Trophoblast cell (in vitro differentiated cells and primary cell): ENCODE results near the gene DYRK1A.
"Not testable (repeated sequence)": the region's sequence is repeated elsewhere in the genome, so short reads cannot be mapped to it uniquely, and the experiment has no call there.

ENCODE experiments used
- DNase-seq, 2 donors: peaks; one replicate each; pipeline ENCODE4 v3.0.0-alpha.2; 2016
- H2AFZ ChIP-seq: 2 replicates; pipeline ENCODE4 v1.6.1; 2013; ENCODE audit warnings: low read length, moderate library complexity, mild to moderate bottlenecking; ENCODE audit not compliant: insufficient read depth, poor library complexity
- H2AK5ac ChIP-seq: 2 replicates; pipeline ENCODE4 v1.6.1; 2013; ENCODE audit warnings: mild to moderate bottlenecking, low read length
- H2BK120ac ChIP-seq: 2 replicates; pipeline ENCODE4 v1.6.1; 2013; ENCODE audit warnings: low read length, mild to moderate bottlenecking, moderate library complexity; ENCODE audit not compliant: insufficient read depth, poor library complexity
- H2BK12ac ChIP-seq: 2 replicates; pipeline ENCODE4 v1.6.1; 2013; ENCODE audit warnings: mild to moderate bottlenecking, low read length, moderate library complexity
- H2BK5ac ChIP-seq: 2 replicates; pipeline ENCODE4 v1.6.1; 2013; ENCODE audit warnings: low read length, low read depth, moderate library complexity, mild to moderate bottlenecking; ENCODE audit not compliant: poor library complexity
- H3K14ac ChIP-seq: 2 replicates; pipeline ENCODE4 v1.6.1; 2013; ENCODE audit warnings: mild to moderate bottlenecking, low read length
- H3K18ac ChIP-seq: 2 replicates; pipeline ENCODE4 v1.6.1; 2013; ENCODE audit warnings: mild to moderate bottlenecking, low read length
- H3K23ac ChIP-seq: 2 replicates; pipeline ENCODE4 v1.6.1; 2013; ENCODE audit warnings: low read length
- H3K27ac ChIP-seq: 2 replicates; pipeline ENCODE4 v1.5.1; 2013; ENCODE audit warnings: low read depth, mild to moderate bottlenecking, inconsistent platforms, low read length, moderate library complexity
- H3K27me3 ChIP-seq: 2 replicates; pipeline ENCODE4 v1.6.1; 2013; ENCODE audit warnings: inconsistent platforms, mild to moderate bottlenecking, low read length, moderate library complexity; ENCODE audit not compliant: insufficient read depth
- H3K36me3 ChIP-seq, 2 experiments: 1 replicate in 1 of 2; 2 replicates in 1 of 2; pipeline ENCODE4 v1.6.1; 2013; ENCODE audit warnings: low read length in 2 of 2, mild to moderate bottlenecking in 2 of 2, moderate library complexity in 1 of 2; ENCODE audit not compliant: insufficient read depth in 2 of 2, control insufficient read depth in 1 of 2
- H3K4ac ChIP-seq: 2 replicates; pipeline ENCODE4 v1.6.1; 2013; ENCODE audit warnings: low read depth, mild to moderate bottlenecking, low read length, moderate library complexity
- H3K4me1 ChIP-seq, 2 experiments: 1 replicate in 1 of 2; 2 replicates in 1 of 2; pipeline ENCODE4 v1.6.1; 2013; ENCODE audit warnings: low read length in 2 of 2, mild to moderate bottlenecking in 2 of 2, moderate library complexity in 1 of 2; ENCODE audit not compliant: insufficient read depth in 2 of 2, control insufficient read depth in 1 of 2
- H3K4me2 ChIP-seq: 2 replicates; pipeline ENCODE4 v1.6.1; 2013; ENCODE audit warnings: inconsistent platforms, mild to moderate bottlenecking, low read length, moderate library complexity
- H3K4me3 ChIP-seq: 2 replicates; pipeline ENCODE4 v1.5.1; 2013; ENCODE audit warnings: mild to moderate bottlenecking, low read depth, low read length, inconsistent platforms
- H3K79me1 ChIP-seq: one replicate; pipeline ENCODE4 v1.6.1; 2013; ENCODE audit warnings: low read length
- H3K79me2 ChIP-seq: 2 replicates; pipeline ENCODE4 v1.6.1; 2013; ENCODE audit warnings: low read length, mild to moderate bottlenecking; ENCODE audit not compliant: control insufficient read depth, insufficient read depth, poor library complexity
- H3K9ac ChIP-seq: 2 replicates; pipeline ENCODE4 v1.6.1; 2013; ENCODE audit warnings: mild to moderate bottlenecking, low read length
- H3K9me3 ChIP-seq: 2 replicates; pipeline ENCODE4 v1.6.1; 2013; ENCODE audit warnings: low read depth, mild to moderate bottlenecking, control low read depth, inconsistent platforms, low read length; ENCODE audit not compliant: insufficient read depth
- H4K12ac ChIP-seq: 2 replicates; pipeline ENCODE4 v1.6.1; 2013; ENCODE audit warnings: low read depth, mild to moderate bottlenecking, low read length, moderate library complexity
- H4K8ac ChIP-seq: 2 replicates; pipeline ENCODE4 v1.6.1; 2013; ENCODE audit warnings: low read depth, mild to moderate bottlenecking, low read length, moderate library complexity
- H4K91ac ChIP-seq: one replicate; pipeline ENCODE4 v1.6.1; 2013; ENCODE audit warnings: low read depth, mild to moderate bottlenecking, low read length, moderate library complexity
- WGBS: extraction: QIAGEN DNeasy Blood & Tissue Kit; methylation state at CpG from one replicate; pipeline ENCODE4 v1.1.7; 2013; ENCODE audit warnings: missing lambda C conversion rate; ENCODE audit not compliant: insufficient read length, insufficient coverage; ENCODE audit errors: extremely low coverage; 5-methylcytosine and 5-hydroxymethylcytosine counted together

The DYRK1A gene

GRCh38 chr21:37524944-37525343 lies 158.4 kb downstream of the DYRK1A start:
- H2AK5ac ChIP-seq, H2BK5ac ChIP-seq, H4K8ac ChIP-seq, H4K12ac ChIP-seq, H3K23ac ChIP-seq, H3K36me3 ChIP-seq, H3K9me3 ChIP-seq, H3K14ac ChIP-seq, H2BK12ac ChIP-seq, H3K9ac ChIP-seq, DNase-seq, H3K4me1 ChIP-seq, H3K4me3 ChIP-seq, H4K91ac ChIP-seq, H3K79me2 ChIP-seq, H3K4ac ChIP-seq, H3K18ac ChIP-seq, H3K79me1 ChIP-seq, H2BK120ac ChIP-seq, H3K4me2 ChIP-seq, H2AFZ ChIP-seq, H3K27ac ChIP-seq, H3K27me3 ChIP-seq: not testable (repeated sequence)
- no CpG with 5 or more reads among the region's 5 CpGs for WGBS

- no peak overlapping the region for H3K14ac ChIP-seq
Measured at GRCh38 chr21:37525810-37526209, 159.2 kb downstream of the DYRK1A start.

GRCh38 chr21:37527103-37527502 lies 160.5 kb downstream of the DYRK1A start:
- no peak for DNase-seq
- H2BK5ac ChIP-seq = no peak overlapping the region
- H3K36me3 ChIP-seq = no peaks in the 10 kb centered on the region
- no peaks in the 10 kb centered on the region for H3K79me2 ChIP-seq
- no peaks in the 10 kb centered on the region for H3K79me1 ChIP-seq
- H3K4me1 ChIP-seq = peaks cover 0 to 4% of the 10 kb centered on the region in 2 experiments
- H2AK5ac ChIP-seq = no peak overlapping the region
- H2BK120ac ChIP-seq = no peak overlapping the region
- H4K12ac ChIP-seq = no peak overlapping the region
- H4K91ac ChIP-seq = no peak overlapping the region
- no peak overlapping the region for H3K4me2 ChIP-seq
- H3K27me3 ChIP-seq = no peaks in the 10 kb centered on the region
- no peak overlapping the region for H4K8ac ChIP-seq
- no CpG with 5 or more reads among the region's 6 CpGs for WGBS
- no peak overlapping the region for H3K14ac ChIP-seq
- H3K9me3 ChIP-seq = no peaks in the 10 kb centered on the region
- no peak overlapping the region for H3K27ac ChIP-seq
- no peak overlapping the region for H3K18ac ChIP-seq
- H3K4ac ChIP-seq = no peak overlapping the region
- H2AFZ ChIP-seq = no peak overlapping the region
- H3K4me3 ChIP-seq = no peak overlapping the region
- H2BK12ac ChIP-seq = no peak overlapping the region
- H3K9ac ChIP-seq = no peak overlapping the region
- no peak overlapping the region for H3K23ac ChIP-seq

More at GRCh38 chr21:37525810-37526209, 159.2 kb downstream of the DYRK1A start:
- Histone ChIP-seq H3K79me2 (no peaks in the 10 kb centered on the region), H3K4me1 (no peaks in the 10 kb centered on the region), H3K27ac (no peak overlapping the region), H4K91ac (no peak overlapping the region), H3K9me3 (no peaks in the 10 kb centered on the region), H2AFZ (no peak overlapping the region), H2AK5ac (no peak overlapping the region), H2BK12ac (no peak overlapping the region), H3K4me2 (no peak overlapping the region), H3K23ac (no peak overlapping the region), H3K4ac (no peak overlapping the region), H2BK5ac (no peak overlapping the region), H3K18ac (no peak overlapping the region), H3K36me3 (no peaks in the 10 kb centered on the region), H4K8ac (no peak overlapping the region), H3K4me3 (no peak overlapping the region), H3K9ac (no peak overlapping the region), H4K12ac (no peak overlapping the region), H2BK120ac (no peak overlapping the region), H3K27me3 (no peaks in the 10 kb centered on the region), H3K79me1 (no peaks in the 10 kb centered on the region)
- no CpG with 5 or more reads among the region's 2 CpGs for WGBS
- DNase-seq = no peak

GRCh38 chr21:37527716-37528115 lies 161.1 kb downstream of the DYRK1A start:
- H3K4ac ChIP-seq = no peak overlapping the region
- no peak overlapping the region for H4K12ac ChIP-seq
- H2AFZ ChIP-seq = no peak overlapping the region
- H3K79me2 ChIP-seq = no peaks in the 10 kb centered on the region
- H2AK5ac ChIP-seq = no peak overlapping the region
- no peak overlapping the region for H2BK120ac ChIP-seq
- no peaks in the 10 kb centered on the region for H3K79me1 ChIP-seq
- no peaks in the 10 kb centered on the region for H3K36me3 ChIP-seq
- H4K91ac ChIP-seq = no peak overlapping the region
- H3K23ac ChIP-seq = no peak overlapping the region
- H4K8ac ChIP-seq = no peak overlapping the region
- WGBS = no CpG with 5 or more reads among the region's 4 CpGs
- H3K27ac ChIP-seq = no peak overlapping the region
- H3K27me3 ChIP-seq = no peaks in the 10 kb centered on the region
- H3K14ac ChIP-seq = no peak overlapping the region
- DNase-seq = no peak
- no peak overlapping the region for H2BK5ac ChIP-seq
- no peak overlapping the region for H3K4me3 ChIP-seq
- H3K18ac ChIP-seq = no peak overlapping the region
- no peak overlapping the region for H2BK12ac ChIP-seq
- H3K4me2 ChIP-seq = no peak overlapping the region
- H3K9ac ChIP-seq = no peak overlapping the region
- H3K9me3 ChIP-seq = no peaks in the 10 kb centered on the region
- peaks cover 0 to 4% of the 10 kb centered on the region in 2 experiments for H3K4me1 ChIP-seq
